Testis (tissue), 3 donors: ENCODE data around the gene TMEM44. TPM values are rescaled to one million over a fixed set of nuclear protein-coding genes. Genes with fewer than 3 reads are reported as not detected.

Experiments used
- DNase-seq: peaks from one replicate; pipeline ENCODE4 v3.0.0-alpha.2; 2019
- H3K27ac ChIP-seq, 2 donors: fragments of 200-600 bp; sonication (generic); one replicate each; pipeline ENCODE4 v1.5.1; 2019
- H3K27me3 ChIP-seq: fragments of 200-600 bp; sonication (generic); one replicate; pipeline ENCODE4 v1.5.1; 2019
- H3K36me3 ChIP-seq: fragments of 200-600 bp; sonication (generic); one replicate; pipeline ENCODE4 v1.5.1; 2017; ENCODE audit warnings: low read depth; ENCODE audit errors: missing control alignments
- H3K4me1 ChIP-seq: fragments of 200-600 bp; sonication (generic); one replicate; pipeline ENCODE4 v1.5.1; 2019
- H3K4me3 ChIP-seq, 2 donors: fragments of 200-600 bp; sonication (generic); one replicate each; pipeline ENCODE4 v1.5.1; 2017 to 2019
- H3K9me3 ChIP-seq: fragments of 200-600 bp; sonication (generic); one replicate; pipeline ENCODE4 v1.5.1; 2017
- CTCF ChIP-seq, 3 experiments: fragments of 450-650 bp in 2 of 3; fragments of 200-600 bp in 1 of 3; sonication (generic) in 1 of 3; IDR thresholded peaks; one replicate each; pipeline ENCODE4 v1.5.1; 2016 to 2019; ENCODE audit warnings: antibody characterized with exemption in 3 of 3, mild to moderate bottlenecking in 2 of 3, moderate library complexity in 1 of 3
- POLR2A ChIP-seq: fragments of 450-650 bp; IDR thresholded peaks from one replicate; pipeline ENCODE4 v1.6.1; 2017; ENCODE audit warnings: antibody characterized with exemption, mild to moderate bottlenecking, moderate library complexity
- WGBS, 2 donors: methylation state at CpG; one replicate each; pipeline ENCODE4 v1.1.5; 2018; 5-methylcytosine and 5-hydroxymethylcytosine counted together
- intact Hi-C: fragments of 100-400 bp; cut with DNase I; formaldehyde crosslinking; loops from one replicate; pipeline ENCODE4 v1.15.1; 2023; ENCODE audit warnings: low total_unique reads
- polyA plus RNA-seq: library from polyadenylated mRNA; stranded (reverse); fragments of 350-450 nt; fragmentation: Illumina TruSeq; extraction: RNeasy Lipid Tissue Mini Kit (QIAGEN cat#74804); gene quantifications from one replicate; pipeline ENCODE4 v1.2.3, GENCODE V29; 2014; ENCODE audit warnings: low read depth, low replicate concordance; ENCODE audit not compliant: insufficient read depth
- total RNA-seq, 2 donors: library from RNA; depleted of rRNA; stranded (reverse); fragments of >200 nt; gene quantifications; one replicate each; pipeline ENCODE4 v1.2.3, GENCODE V29; 2016

The TMEM44 gene
- total and polyA plus RNA-seq, 3 donors from 2014 or later = 6.8 to 14.9 (median 10.7) TPM

GRCh38 chr3:194587438-194587931 lies 45.7 kb downstream of the TMEM44 start:
- intact Hi-C loops = no loop called here
- no peaks in the 10 kb centered on the region for H3K36me3 ChIP-seq
- no peaks in the 10 kb centered on the region for H3K9me3 ChIP-seq
- H3K4me3 ChIP-seq = no peak overlapping the region
- DNase-seq = no peak
- H3K27ac ChIP-seq = no peak overlapping the region
- H3K27me3 ChIP-seq = no peaks in the 10 kb centered on the region
- peaks cover 9% of the 10 kb centered on the region for H3K4me1 ChIP-seq
- WGBS, 2 donors = 86 to 93% methylated on average over 14 of the region's 14 CpGs
- TF ChIP-seq CTCF (IDR thresholded peaks at IDR 0.05) = no peak

GRCh38 chr3:194586836-194587235 lies 46.4 kb downstream of the TMEM44 start:
- H3K9me3 ChIP-seq = no peaks in the 10 kb centered on the region
- peaks cover 9% of the 10 kb centered on the region for H3K4me1 ChIP-seq
- no peak overlapping the region for H3K27ac ChIP-seq
- 77 to 89% methylated on average over 2 of the region's 2 CpGs for WGBS, 2 donors
- no peak for DNase-seq
- no peaks in the 10 kb centered on the region for H3K36me3 ChIP-seq
- TF ChIP-seq POLR2A (no peak), CTCF (IDR thresholded peaks at IDR 0.05) (no peak)
- H3K4me3 ChIP-seq = no peak overlapping the region
- intact Hi-C loops = no loop called here
- H3K27me3 ChIP-seq = no peaks in the 10 kb centered on the region

GRCh38 chr3:194585880-194586281 lies 47.3 kb downstream of the TMEM44 start:
- no peak for TF ChIP-seq POLR2A
- no peak for TF ChIP-seq CTCF (IDR thresholded peaks at IDR 0.05)
- no peak overlapping the region for H3K27ac ChIP-seq
- no peaks in the 10 kb centered on the region for H3K36me3 ChIP-seq
- H3K9me3 ChIP-seq = no peaks in the 10 kb centered on the region
- H3K4me1 ChIP-seq = peaks cover 9% of the 10 kb centered on the region
- 71 to 75% methylated on average over 5 of the region's 5 CpGs for WGBS, 2 donors
- DNase-seq = no peak
- no peak overlapping the region for H3K4me3 ChIP-seq
- H3K27me3 ChIP-seq = no peaks in the 10 kb centered on the region
- intact Hi-C loops = no loop called here

GRCh38 chr3:194584866-194585265 lies 48.4 kb downstream of the TMEM44 start:
- H3K36me3 ChIP-seq = no peaks in the 10 kb centered on the region
- no peak overlapping the region for H3K27ac ChIP-seq
- H3K9me3 ChIP-seq = no peaks in the 10 kb centered on the region
- no peak for TF ChIP-seq CTCF (IDR thresholded peaks at IDR 0.05)
- 71 to 89% methylated on average over 1 of the region's 1 CpG for WGBS, 2 donors
- intact Hi-C loops = no loop called here
- H3K4me3 ChIP-seq = no peak overlapping the region
- no peak for DNase-seq
- H3K4me1 ChIP-seq = peaks cover 9% of the 10 kb centered on the region
- H3K27me3 ChIP-seq = no peaks in the 10 kb centered on the region

GRCh38 chr3:194584320-194584776 lies 48.9 kb downstream of the TMEM44 start:
- TF ChIP-seq POLR2A = no peak
- no peak for TF ChIP-seq CTCF (IDR thresholded peaks at IDR 0.05)
- DNase-seq = no peak
- intact Hi-C loops = no loop called here
- no peaks in the 10 kb centered on the region for H3K36me3 ChIP-seq
- H3K27ac ChIP-seq = peak overlapping the region; percentile 90 to 95
- H3K4me1 ChIP-seq = peaks cover 9% of the 10 kb centered on the region
- H3K4me3 ChIP-seq = peak overlapping the region; percentile 72 to 89
- H3K9me3 ChIP-seq = no peaks in the 10 kb centered on the region
- no peaks in the 10 kb centered on the region for H3K27me3 ChIP-seq
- WGBS, 2 donors = 21 to 30% methylated on average over 7 of the region's 7 CpGs
